Hepatocyte (in vitro differentiated cells): ENCODE results near the gene PLXNB2. TPM values are rescaled to one million over a fixed set of nuclear protein-coding genes. Genes with fewer than 3 reads are reported as not detected.

ENCODE experiments used
- DNase-seq: peaks from one replicate; pipeline ENCODE4 v3.0.0-alpha.2; 2016; ENCODE audit warnings: low spot score
- H2AFZ ChIP-seq: fragments of 200-600 bp; sonication (generic); 2 replicates; pipeline ENCODE4 v1.6.0; 2016; ENCODE audit warnings: antibody characterized with exemption, mild to moderate bottlenecking
- H3K27ac ChIP-seq: fragments of 200-600 bp; sonication (generic); 2 replicates; pipeline ENCODE4 v1.5.1; 2016; ENCODE audit warnings: mild to moderate bottlenecking
- H3K27me3 ChIP-seq: fragments of 200-600 bp; sonication (generic); 2 replicates; pipeline ENCODE4 v1.6.1; 2016
- H3K36me3 ChIP-seq: fragments of 200-600 bp; sonication (generic); replicated peaks from 2 replicates; pipeline ENCODE4 v1.5.1; 2016; ENCODE audit warnings: low read depth; ENCODE audit not compliant: insufficient read depth
- H3K4me1 ChIP-seq: fragments of 200-600 bp; sonication (generic); 2 replicates; pipeline ENCODE4 v1.5.1; 2016; ENCODE audit warnings: mild to moderate bottlenecking, moderate library complexity; ENCODE audit not compliant: insufficient read depth
- H3K4me2 ChIP-seq: fragments of 200-600 bp; sonication (generic); 2 replicates; pipeline ENCODE4 v1.6.0; 2016
- H3K4me3 ChIP-seq: fragments of 200-600 bp; sonication (generic); 2 replicates; pipeline ENCODE4 v1.5.1; 2016; ENCODE audit warnings: mild to moderate bottlenecking
- H3K79me2 ChIP-seq: fragments of 200-600 bp; sonication (generic); 2 replicates; pipeline ENCODE4 v1.6.0; 2017; ENCODE audit warnings: mild to moderate bottlenecking
- H3K9me2 ChIP-seq: fragments of 200-600 bp; sonication (generic); replicated peaks from 2 replicates; pipeline ENCODE4 v1.6.0; 2017; ENCODE audit warnings: mild to moderate bottlenecking; ENCODE audit not compliant: insufficient read depth
- H3K9me3 ChIP-seq: fragments of 200-600 bp; sonication (generic); 2 replicates; pipeline ENCODE4 v1.5.1; 2016; ENCODE audit warnings: low read depth, mild to moderate bottlenecking
- H4K20me1 ChIP-seq: fragments of 200-600 bp; sonication (generic); 2 replicates; pipeline ENCODE4 v1.6.0; 2016; ENCODE audit warnings: mild to moderate bottlenecking; ENCODE audit not compliant: insufficient read depth, poor library complexity, severe bottlenecking
- EZH2 ChIP-seq: fragments of 200-600 bp; sonication (generic); IDR thresholded peaks from 2 replicates; pipeline ENCODE4 v1.6.1; 2016; ENCODE audit warnings: antibody characterized with exemption, mild to moderate bottlenecking, borderline replicate concordance
- EZH2phosphoT487 ChIP-seq: fragments of 200-600 bp; sonication (generic); IDR thresholded peaks from one replicate; pipeline ENCODE4 v1.6.1; 2018; ENCODE audit warnings: antibody characterized with exemption, mild to moderate bottlenecking, low read depth, moderate library complexity; ENCODE audit not compliant: unreplicated experiment, severe bottlenecking
- WGBS: methylation state at CpG from one replicate; pipeline ENCODE4 v1.1.6; 2016; ENCODE audit warnings: low lambda C conversion rate; ENCODE audit errors: missing lambda C conversion rate; 5-methylcytosine and 5-hydroxymethylcytosine counted together
- polyA plus RNA-seq: library from polyadenylated mRNA; unstranded; fragments of >200 nt; fragmentation: Nextera tagmentation; extraction: Ambion mirVana; gene quantifications from 2 replicates; pipeline ENCODE4 v1.2.1, GENCODE V29; 2016
- total RNA-seq: library from RNA; depleted of rRNA; stranded (reverse); fragments of >200 nt; gene quantifications from 2 replicates; pipeline ENCODE4 v1.2.3, GENCODE V29; 2014
- TF ChIP-seq, protein P1 (sequence below): fragments of 200-600 bp; sonication (generic); IDR thresholded peaks from 2 replicates; pipeline ENCODE4 v1.5.1; 2016; ENCODE audit warnings: antibody characterized with exemption, mild to moderate bottlenecking; ENCODE audit not compliant: poor library complexity

The PLXNB2 gene
- total and polyA plus RNA-seq, 2 experiments from 2014 or later: 113 to 147 TPM

DNA sequence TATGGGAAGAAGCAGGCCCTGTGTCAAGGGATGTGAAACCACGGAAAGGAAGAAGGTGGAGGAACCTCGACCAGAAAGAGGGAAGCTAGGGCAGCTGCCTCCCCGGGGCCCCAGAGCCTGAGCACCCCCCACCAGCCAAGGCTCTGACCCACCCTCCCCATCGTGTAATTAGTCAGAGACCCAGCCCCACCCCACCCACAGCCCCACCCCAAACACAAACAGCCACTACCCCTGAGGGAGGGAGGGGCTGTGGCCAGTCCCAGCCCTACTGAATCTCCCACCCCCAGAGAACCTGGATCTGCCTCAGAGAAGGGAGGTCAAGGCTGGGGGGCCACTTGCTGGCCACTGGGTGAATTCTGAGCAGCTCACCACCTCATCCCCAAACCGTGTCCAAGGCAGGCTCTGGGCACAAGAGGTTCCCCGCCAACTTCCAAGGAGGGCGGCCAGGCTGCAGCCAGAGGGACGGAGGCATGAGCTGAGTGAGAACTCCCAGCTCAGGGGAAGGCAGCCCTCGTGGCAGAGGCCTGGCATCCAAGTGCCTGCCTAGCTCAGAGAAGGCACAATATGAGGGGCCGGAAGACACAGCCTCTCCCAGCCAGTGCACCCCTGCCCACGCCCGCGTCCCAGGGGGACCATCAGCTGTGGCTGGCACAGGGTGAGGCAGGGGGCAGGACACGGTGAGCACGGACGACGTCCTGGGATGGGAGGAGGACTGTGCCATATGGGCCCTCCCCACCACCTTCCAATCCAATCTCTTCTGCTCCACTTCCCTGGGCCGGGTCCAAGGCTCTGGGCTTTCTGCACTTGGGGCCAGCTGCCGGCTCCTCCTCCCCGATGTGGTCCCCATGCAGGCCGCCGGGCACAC is 2.7 kb downstream of the PLXNB2 start:
- H3K36me3 ChIP-seq: no peaks in the 10 kb centered on the region
- H3K4me2 ChIP-seq: peak overlapping the region; percentile 98
- H3K27ac ChIP-seq: peak overlapping the region; percentile 98
- 78% methylated on average over 21 of the region's 22 CpGs for WGBS
- H3K4me3 ChIP-seq: peak overlapping the region; percentile 12
- TF ChIP-seq, protein P1, sequence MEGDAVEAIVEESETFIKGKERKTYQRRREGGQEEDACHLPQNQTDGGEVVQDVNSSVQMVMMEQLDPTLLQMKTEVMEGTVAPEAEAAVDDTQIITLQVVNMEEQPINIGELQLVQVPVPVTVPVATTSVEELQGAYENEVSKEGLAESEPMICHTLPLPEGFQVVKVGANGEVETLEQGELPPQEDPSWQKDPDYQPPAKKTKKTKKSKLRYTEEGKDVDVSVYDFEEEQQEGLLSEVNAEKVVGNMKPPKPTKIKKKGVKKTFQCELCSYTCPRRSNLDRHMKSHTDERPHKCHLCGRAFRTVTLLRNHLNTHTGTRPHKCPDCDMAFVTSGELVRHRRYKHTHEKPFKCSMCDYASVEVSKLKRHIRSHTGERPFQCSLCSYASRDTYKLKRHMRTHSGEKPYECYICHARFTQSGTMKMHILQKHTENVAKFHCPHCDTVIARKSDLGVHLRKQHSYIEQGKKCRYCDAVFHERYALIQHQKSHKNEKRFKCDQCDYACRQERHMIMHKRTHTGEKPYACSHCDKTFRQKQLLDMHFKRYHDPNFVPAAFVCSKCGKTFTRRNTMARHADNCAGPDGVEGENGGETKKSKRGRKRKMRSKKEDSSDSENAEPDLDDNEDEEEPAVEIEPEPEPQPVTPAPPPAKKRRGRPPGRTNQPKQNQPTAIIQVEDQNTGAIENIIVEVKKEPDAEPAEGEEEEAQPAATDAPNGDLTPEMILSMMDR: no peak
- TF ChIP-seq EZH2phosphoT487 (no peak), EZH2 (no peak)
- H3K9me2 ChIP-seq: no peaks in the 10 kb centered on the region
- H2AFZ ChIP-seq: no peak overlapping the region
- H3K9me3 ChIP-seq: no peaks in the 10 kb centered on the region
- H4K20me1 ChIP-seq: peaks cover 44% of the 10 kb centered on the region
- H3K27me3 ChIP-seq: no peaks in the 10 kb centered on the region
- H3K79me2 ChIP-seq: peaks cover 72% of the 10 kb centered on the region
- H3K4me1 ChIP-seq: peaks cover 73% of the 10 kb centered on the region
- DNase-seq: peak; percentile 48

DNA sequence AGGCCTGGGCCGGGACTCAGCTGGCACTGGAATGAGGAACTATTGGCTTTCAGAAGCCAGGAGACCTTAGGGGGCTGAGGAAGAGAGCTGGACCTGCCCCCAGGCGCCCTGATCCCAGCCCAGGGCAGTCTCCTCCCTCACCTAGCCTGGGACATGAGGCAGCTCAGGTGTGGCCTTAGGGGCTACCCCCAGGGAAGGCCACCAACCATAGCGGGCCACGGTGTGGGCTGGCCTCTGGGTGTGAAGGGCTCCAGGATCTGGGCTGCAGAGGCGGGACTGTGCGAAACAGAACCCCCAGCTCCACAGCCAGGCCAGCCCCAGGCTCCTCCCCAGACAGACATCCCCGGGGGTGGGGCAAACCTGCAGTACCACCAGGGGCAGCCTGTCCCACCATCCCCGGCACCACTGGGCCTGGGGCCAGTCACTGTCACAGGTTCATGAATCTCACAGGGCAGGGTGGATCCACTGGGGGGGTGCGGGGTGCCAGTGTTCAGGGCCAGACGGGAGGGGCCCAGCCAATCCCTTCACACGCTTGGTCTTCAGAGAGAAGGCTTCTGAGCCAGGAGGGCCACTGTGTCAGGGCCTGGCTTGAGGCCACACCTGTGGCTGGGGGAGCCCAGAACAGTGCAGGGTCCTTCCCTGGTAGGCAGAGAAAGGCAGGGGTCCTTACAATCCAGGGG is 3.5 kb downstream of the PLXNB2 start:
- H3K36me3 ChIP-seq: no peaks in the 10 kb centered on the region
- H3K79me2 ChIP-seq: peaks cover 80% of the 10 kb centered on the region
- no peaks in the 10 kb centered on the region for H3K9me3 ChIP-seq
- H4K20me1 ChIP-seq: peaks cover 52% of the 10 kb centered on the region
- 59% methylated on average over 11 of the region's 11 CpGs for WGBS
- no peak overlapping the region for H3K4me3 ChIP-seq
- peak; percentile 83 for DNase-seq
- peaks cover 79% of the 10 kb centered on the region for H3K4me1 ChIP-seq
- H3K9me2 ChIP-seq: no peaks in the 10 kb centered on the region
- TF ChIP-seq, protein P1: peak; percentile 3
- TF ChIP-seq EZH2phosphoT487 (no peak), EZH2 (no peak)
- no peaks in the 10 kb centered on the region for H3K27me3 ChIP-seq
- peak overlapping the region; percentile 98 for H3K4me2 ChIP-seq
- peak overlapping the region; percentile 98 for H3K27ac ChIP-seq
- no peak overlapping the region for H2AFZ ChIP-seq

DNA sequence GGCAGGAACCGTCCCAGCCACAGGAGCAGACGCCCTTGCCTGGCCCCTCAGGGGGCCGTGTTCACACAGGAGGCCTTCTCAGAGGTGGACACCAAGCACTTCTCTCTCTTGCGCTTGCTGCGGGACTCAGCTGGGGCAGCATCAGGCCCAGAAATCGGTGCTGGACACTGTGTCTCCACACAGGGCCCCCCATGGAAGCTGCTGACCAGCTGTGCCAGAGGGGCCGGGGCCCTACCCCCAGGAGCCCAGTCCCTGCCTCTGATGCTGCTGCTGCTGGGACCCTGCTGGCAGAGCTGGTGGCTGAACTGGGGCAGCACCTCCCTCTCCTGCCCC is 4.0 kb downstream of the PLXNB2 start:
- WGBS: 78% methylated on average over 7 of the region's 7 CpGs
- Histone ChIP-seq H2AFZ (no peak overlapping the region), H3K36me3 (no peaks in the 10 kb centered on the region), H3K4me2 (peak overlapping the region; percentile 98), H3K27ac (peak overlapping the region; percentile 98), H3K79me2 (peaks cover 85% of the 10 kb centered on the region), H4K20me1 (peaks cover 57% of the 10 kb centered on the region), H3K9me3 (no peaks in the 10 kb centered on the region), H3K27me3 (no peaks in the 10 kb centered on the region), H3K9me2 (no peaks in the 10 kb centered on the region), H3K4me3 (no peak overlapping the region), H3K4me1 (peaks cover 79% of the 10 kb centered on the region)
- TF ChIP-seq EZH2phosphoT487: no peak
- TF ChIP-seq EZH2: no peak
- TF ChIP-seq, protein P1: no peak
- no peak for DNase-seq
